ENCODE results near the gene CPVL.

CPVL gene

GRCh38 chr7:29173458-29173857 is 27.1 kb upstream of the CPVL start:
- no peak for TF ChIP-seq CTCF (conservative IDR thresholded peaks at IDR 0.05; ENCODE audit: control insufficient read depth, insufficient read depth, low read depth, low read length)
- DNase-seq (ENCODE audit: low read depth) = no peak
- no peak overlapping the region for H3K4me3 ChIP-seq (ENCODE audit: control insufficient read depth, low read depth, low read length)

- no peak for DNase-seq (ENCODE audit: low read depth)
- no peak overlapping the region for H3K4me3 ChIP-seq (ENCODE audit: control insufficient read depth, low read depth, low read length)
- TF ChIP-seq CTCF (conservative IDR thresholded peaks at IDR 0.05; ENCODE audit: control insufficient read depth, insufficient read depth, low read depth, low read length) = no peak
These were observed 24.4 kb upstream of the CPVL start for GRCh38 chr7:29170781-29171180.

GRCh38 chr7:29167721-29168120 is 21.4 kb upstream of the CPVL start:
- DNase-seq (ENCODE audit: low read depth) = no peak
- H3K4me3 ChIP-seq (ENCODE audit: control insufficient read depth, low read depth, low read length) = no peak overlapping the region
- TF ChIP-seq CTCF (conservative IDR thresholded peaks at IDR 0.05; ENCODE audit: control insufficient read depth, insufficient read depth, low read depth, low read length) = no peak

GRCh38 chr7:29163854-29164253 is 17.5 kb upstream of the CPVL start:
- no peak for TF ChIP-seq CTCF (conservative IDR thresholded peaks at IDR 0.05; ENCODE audit: control insufficient read depth, insufficient read depth, low read depth, low read length)
- H3K4me3 ChIP-seq (ENCODE audit: control insufficient read depth, low read depth, low read length) = no peak overlapping the region
- no peak for DNase-seq (ENCODE audit: low read depth)

GRCh38 chr7:29162577-29162976 is 16.2 kb upstream of the CPVL start:
- TF ChIP-seq CTCF (conservative IDR thresholded peaks at IDR 0.05; ENCODE audit: control insufficient read depth, insufficient read depth, low read depth, low read length) = no peak
- no peak for DNase-seq (ENCODE audit: low read depth)
- H3K4me3 ChIP-seq (ENCODE audit: control insufficient read depth, low read depth, low read length) = no peak overlapping the region

- DNase-seq (ENCODE audit: low read depth) = no peak
- H3K4me3 ChIP-seq (ENCODE audit: control insufficient read depth, low read depth, low read length) = no peak overlapping the region
- TF ChIP-seq CTCF (conservative IDR thresholded peaks at IDR 0.05; ENCODE audit: control insufficient read depth, insufficient read depth, low read depth, low read length) = no peak
These were observed 14.9 kb upstream of the CPVL start for GRCh38 chr7:29161231-29161630.

GRCh38 chr7:29160080-29160479 is 13.7 kb upstream of the CPVL start:
- H3K4me3 ChIP-seq (ENCODE audit: control insufficient read depth, low read depth, low read length) = no peak overlapping the region
- TF ChIP-seq CTCF (conservative IDR thresholded peaks at IDR 0.05; ENCODE audit: control insufficient read depth, insufficient read depth, low read depth, low read length) = no peak
- no peak for DNase-seq (ENCODE audit: low read depth)
